GM12878 (cell line): ENCODE results near the gene DNAJC18. TPM values are rescaled to one million over a fixed set of nuclear protein-coding genes. Genes with fewer than 3 reads are reported as not detected.
A peak's percentile ranks its signal among the peaks of the same experiment; 100 is the strongest.

ENCODE experiments used
- ATAC-seq: fragments of 200-7000 bp; cut with Tn5 transposase; 3 replicates; pipeline ENCODE4 v1.9.1; 2020; ENCODE audit warnings: mild to moderate bottlenecking, moderate library complexity
- BruUV-seq: library from RNA; stranded (reverse); fragments of 400-500 nt; replicated peaks from 2 replicates; lab custom pipeline; 2021; lab: Mats Ljungman, UMichigan
- CTCF ChIA-PET: fragments of 300-600 bp; sonication (Branson Sonifier 250); formaldehyde crosslinking; extraction: SDS; loops from one replicate; lab custom pipeline; 2021; ENCODE audit warnings: inconsistent platforms; lab: Yijun Ruan, JAX
- POLR2A ChIA-PET: fragments of 350-600 bp; formaldehyde crosslinking; extraction: SDS; loops from one replicate; lab custom pipeline; 2021; ENCODE audit warnings: inconsistent platforms; lab: Charles Lee
- RAD21 ChIA-PET: fragments of 300-600 bp; sonication (Branson Sonifier 250); formaldehyde crosslinking; loops from one replicate; lab custom pipeline; 2023; ENCODE audit warnings: antibody characterized with exemption; ENCODE audit not compliant: unreplicated experiment; lab: Charles Lee
- SMC1A ChIA-PET: fragments of 300-600 bp; sonication (Branson Sonifier 250); formaldehyde crosslinking; loops from one replicate; lab custom pipeline; 2023; ENCODE audit not compliant: unreplicated experiment, uncharacterized antibody; lab: Charles Lee
- DNase-seq: peaks from one replicate; pipeline ENCODE4 v3.0.0-alpha.2; 2011; ENCODE audit warnings: low read depth, low spot score
- FAIRE-seq: peaks from 3 replicates; lab custom pipeline; 2011; peaks lifted over from hg19 to GRCh38; lab: Jason Lieb, UNC
- H2AFZ ChIP-seq: 2 replicates; pipeline ENCODE4 v1.6.0; 2011; ENCODE audit warnings: low read depth, low read length, control low read depth; ENCODE audit not compliant: control insufficient read depth
- H3K27ac ChIP-seq: 2 replicates; pipeline ENCODE4 v1.5.1; 2011; ENCODE audit warnings: control low read depth; ENCODE audit not compliant: control insufficient read depth, insufficient read depth
- H3K27me3 ChIP-seq, 2 experiments: replicated peaks in 1 of 2; 2 replicates each; pipeline versions ENCODE4 v1.6.0 to v1.6.1; 2011; ENCODE audit warnings: low read length in 1 of 2; ENCODE audit not compliant: control insufficient read depth in 2 of 2, insufficient read depth in 2 of 2
- H3K36me3 ChIP-seq, 2 experiments: 2 replicates each; pipeline ENCODE4 v1.5.1; 2011; ENCODE audit warnings: low read length in 1 of 2; ENCODE audit not compliant: control insufficient read depth in 2 of 2, insufficient read depth in 2 of 2
- H3K4me1 ChIP-seq: 2 replicates; pipeline ENCODE4 v1.6.1; 2011; ENCODE audit warnings: mild to moderate bottlenecking, low read length, moderate library complexity, mixed read lengths; ENCODE audit not compliant: control insufficient read depth, insufficient read depth
- H3K4me2 ChIP-seq: 2 replicates; pipeline ENCODE4 v1.6.0; 2011; ENCODE audit warnings: control low read depth; ENCODE audit not compliant: control insufficient read depth, insufficient read depth
- H3K4me3 ChIP-seq: fragments of 200-600 bp; sonication (generic); 2 replicates; pipeline ENCODE4 v1.5.1; 2016
- H3K79me2 ChIP-seq: 2 replicates; pipeline ENCODE4 v1.6.0; 2011; ENCODE audit warnings: low read length; ENCODE audit not compliant: control insufficient read depth, insufficient read depth
- H3K9ac ChIP-seq: 2 replicates; pipeline ENCODE4 v1.8.0; 2011; ENCODE audit warnings: low read length, control low read depth, mixed read lengths; ENCODE audit not compliant: control insufficient read depth, insufficient read depth
- H3K9me3 ChIP-seq: replicated peaks from 3 replicates; pipeline ENCODE4 v1.5.1; 2011; ENCODE audit warnings: mild to moderate bottlenecking, low read length; ENCODE audit not compliant: control insufficient read depth, insufficient read depth
- H4K20me1 ChIP-seq: 2 replicates; pipeline ENCODE4 v1.6.0; 2011; ENCODE audit not compliant: control insufficient read depth, insufficient read depth
- CBFB ChIP-seq: IDR thresholded peaks from 2 replicates; pipeline ENCODE4 v1.6.1; 2016; ENCODE audit warnings: antibody characterized with exemption, low read depth
- CEBPB ChIP-seq, 2 experiments: fragments of 150-350 bp in 1 of 2; IDR thresholded peaks; 2 replicates each; pipeline ENCODE4 v1.6.1; 2012 to 2014; ENCODE audit warnings: low read depth in 2 of 2, low read length in 2 of 2, borderline replicate concordance in 1 of 2, inconsistent platforms in 1 of 2
- EED ChIP-seq: sonication (generic); IDR thresholded peaks from 2 replicates; pipeline ENCODE4 v1.6.1; 2016; ENCODE audit warnings: antibody characterized with exemption, low read depth
- FOXK2 ChIP-seq: fragments of 450-650 bp; IDR thresholded peaks from 2 replicates; pipeline ENCODE4 v1.6.1; 2017; ENCODE audit warnings: mild to moderate bottlenecking, moderate library complexity
- NRF1 ChIP-seq: conservative IDR thresholded peaks from 2 replicates; pipeline ENCODE4 v1.6.1; 2011; ENCODE audit warnings: mild to moderate bottlenecking, low read depth, low read length, improper control_type of control experiment
- RUNX3 ChIP-seq: IDR thresholded peaks from 2 replicates; pipeline ENCODE4 v1.6.1; 2012; ENCODE audit warnings: low read length, inconsistent platforms
- WGBS: methylation state at CpG from one replicate; pipeline ENCODE4 v1.1.6; 2016; ENCODE audit warnings: low lambda C conversion rate; ENCODE audit not compliant: insufficient replicate concordance, insufficient coverage; ENCODE audit errors: missing lambda C conversion rate; 5-methylcytosine and 5-hydroxymethylcytosine counted together
- in situ Hi-C: fragments of 300-500 bp; cut with MboI; formaldehyde crosslinking; loops from 9 replicates; pipeline ENCODE4 v1.14.3; 2018; ENCODE audit warnings: mixed read lengths
- intact Hi-C: fragments of 100-400 bp; cut with micrococcal nuclease; formaldehyde crosslinking; loops from one replicate; pipeline ENCODE4 v1.14.2; 2022; ENCODE audit not compliant: unreplicated experiment
- polyA plus RNA-seq, 11 experiments: library from polyadenylated mRNA; depleted of rRNA in 4 of 11; unstranded in 6 of 11; stranded (reverse) in 5 of 11; fragments of >200 nt; fragmentation: Nextera tagmentation in 4 of 11; fragmentation: Illumina TruSeq in 1 of 11; extraction: Ambion mirVana in 4 of 11; extraction: Trizol in 1 of 11; gene quantifications; 1 replicate in 1 of 11; 2 replicates in 10 of 11; pipeline versions ENCODE4 v1.2.1 to v1.2.3, GENCODE V29; 2011 to 2016; ENCODE audit warnings: inconsistent platforms in 2 of 11, missing spikeins in 2 of 11, low read depth in 1 of 11
- total RNA-seq, 4 experiments: library from RNA; depleted of rRNA in 3 of 4; stranded (reverse); fragments of >200 nt in 3 of 4; fragmentation: Illumina TruSeq in 1 of 4; extraction: Trizol in 1 of 4; gene quantifications; 2 replicates each; pipeline versions ENCODE4 v1.2.1 to v1.2.3, GENCODE V29; 2013 to 2021

DNAJC18 gene
- total and polyA plus RNA-seq, 10 of the 15 experiments (the other 5 are each of a cell fraction or from before 2014, with no cell fraction given) = 6.4 to 26.7 (median 17.7) TPM

GRCh38 chr5:139474890-139475791 is 35.8 kb upstream of the DNAJC18 start:
- no TSS peak for BruUV-seq
- ChIA-PET RAD21 (interaction anchor here (1.9 kb wide), 1 partner anchor 15 kb away, joined by 5 read pairs; no protein-coding TSS in a partner anchor), CTCF (interaction anchor here (1.2 to 2.1 kb wide), 3 partner anchors 14 to 53 kb away, joined by 3 to 10 read pairs (median 4); no protein-coding TSS in a partner anchor), SMC1A (interaction anchor here (1.2 kb wide), 1 partner anchor 37 kb away, joined by 5 read pairs; no protein-coding TSS in a partner anchor), POLR2A (interaction anchor here (0.5 to 1.0 kb wide), 4 partner anchors 12 to 17 kb away, joined by 3 to 4 read pairs (median 4); no protein-coding TSS in a partner anchor)
- Histone ChIP-seq H3K9ac (no peak overlapping the region), H3K36me3 (peaks cover 0 to 4% of the 10 kb centered on the region in 2 experiments; a peak in 2 of 4 replicates), H3K79me2 (no peaks in the 10 kb centered on the region), H2AFZ (no peak overlapping the region), H3K4me2 (peak overlapping the region; percentile 24; the same call in 1 of the 2 replicates), H3K9me3 (no peaks in the 10 kb centered on the region), H3K27ac (no peak overlapping the region), H4K20me1 (no peaks in the 10 kb centered on the region), H3K4me1 (peaks cover 12% of the 10 kb centered on the region), H3K4me3 (no peak overlapping the region), H3K27me3 (no peaks in the 10 kb centered on the region)
- in situ Hi-C loops = no loop called here
- FAIRE-seq (peak; percentile 84), DNase-seq (no peak), ATAC-seq (peak; percentile 17)
- no peak for TF ChIP-seq FOXK2
- 0 out of 2 replicates have a peak, but pooled peaks have one; percentile 16 for TF ChIP-seq EED
- peak; percentile 33; the same call in 1 of the 2 replicates for TF ChIP-seq CBFB
- peak in 1 of 2 experiments; percentile 17; a peak in 1 of 4 replicates for TF ChIP-seq CEBPB (IDR thresholded peaks at IDR 0.05; ENCODE audit: borderline replicate concordance in 1 of 2, low read depth in 2 of 2, low read length in 2 of 2)
- TF ChIP-seq NRF1 = no peak
- peak; percentile 80 for TF ChIP-seq RUNX3
- WGBS = 39% methylated on average over 12 of the region's 13 CpGs
- intact Hi-C loops = no loop called here
